Hematopoietic multipotent progenitor cell treated with erythropoietin and hydrocortisone succinate and interleukin-3 and kit ligand, for 8 days (in vitro differentiated cells): Measurements from ENCODE around the gene TFCP2L1.
"Not testable (repeated sequence)": the region's sequence is repeated elsewhere in the genome, so short reads cannot be mapped to it uniquely, and the experiment has no call there.

Source experiments
- DNase-seq: peaks from one replicate; pipeline ENCODE4 v3.0.0-alpha.2; 2015

The TFCP2L1 gene

GRCh38 chr2:121239969-121240368 is 45.0 kb downstream of the TFCP2L1 start:
- no peak for DNase-seq

GRCh38 chr2:121239471-121239870 is 45.5 kb downstream of the TFCP2L1 start:
- DNase-seq, result no peak

- no peak for DNase-seq
Measured at GRCh38 chr2:121238828-121239227, 46.2 kb downstream of the TFCP2L1 start.

- DNase-seq, result no peak
Measured at GRCh38 chr2:121237980-121238665, 46.9 kb downstream of the TFCP2L1 start.

GRCh38 chr2:121237336-121237979 is 47.5 kb downstream of the TFCP2L1 start:
- no peak for DNase-seq

- DNase-seq, result no peak
Measured at GRCh38 chr2:121236650-121237180, 48.3 kb downstream of the TFCP2L1 start.

GRCh38 chr2:121236101-121236640 is 48.8 kb downstream of the TFCP2L1 start:
- no peak for DNase-seq

- no peak for DNase-seq
Measured at GRCh38 chr2:121235542-121235941, 49.5 kb downstream of the TFCP2L1 start.

GRCh38 chr2:121234791-121235190 is 50.2 kb downstream of the TFCP2L1 start:
- DNase-seq, result no peak

GRCh38 chr2:121234144-121234543 is 50.9 kb downstream of the TFCP2L1 start:
- DNase-seq, result no peak

- DNase-seq, result no peak
Measured at GRCh38 chr2:121233486-121234110, 51.4 kb downstream of the TFCP2L1 start.

- no peak for DNase-seq
Measured at GRCh38 chr2:121232626-121233265, 52.3 kb downstream of the TFCP2L1 start.

- no peak for DNase-seq
Measured at GRCh38 chr2:121231385-121232000, 53.5 kb downstream of the TFCP2L1 start.

- no peak for DNase-seq
Measured at GRCh38 chr2:121228521-121228920, 56.5 kb downstream of the TFCP2L1 start.

GRCh38 chr2:121227381-121228144 is 57.4 kb downstream of the TFCP2L1 start:
- not testable (repeated sequence) for DNase-seq

- DNase-seq, result not testable (repeated sequence)
Measured at GRCh38 chr2:121225681-121226080, 59.3 kb downstream of the TFCP2L1 start.

GRCh38 chr2:121220995-121221394 is 64.0 kb downstream of the TFCP2L1 start:
- no peak for DNase-seq

GRCh38 chr2:121219866-121220265 is 65.1 kb downstream of the TFCP2L1 start:
- DNase-seq, result no peak

GRCh38 chr2:121218386-121218938 is 66.5 kb downstream of the TFCP2L1 start:
- no peak for DNase-seq

GRCh38 chr2:121217627-121218026 is 67.4 kb downstream of the TFCP2L1 start:
- DNase-seq, result no peak

- no peak for DNase-seq
Measured at GRCh38 chr2:121214296-121214695, 70.7 kb downstream of the TFCP2L1 start.

- DNase-seq, result no peak
Measured at GRCh38 chr2:121213386-121213785, 71.6 kb downstream of the TFCP2L1 start.
